Breast epithelium (tissue), 3 donors: ENCODE data around the gene FMC1.

Source experiments
- POLR2A ChIP-seq: fragments of 450-650 bp; IDR thresholded peaks from one replicate; pipeline ENCODE4 v1.6.1; 2016; ENCODE audit warnings: antibody characterized with exemption, mild to moderate bottlenecking, moderate library complexity
- POLR2AphosphoS5 ChIP-seq, 3 donors: sonication (generic); formaldehyde crosslinking; IDR thresholded peaks; one replicate each; pipeline ENCODE4 v1.6.1; 2017; ENCODE audit warnings: antibody characterized with exemption in 3 of 3
- TF ChIP-seq, protein P1 (sequence below), 3 donors: fragments of 450-650 bp; IDR thresholded peaks; one replicate each; pipeline ENCODE4 v1.5.1; 2016 to 2017; ENCODE audit warnings: antibody characterized with exemption in 3 of 3, mild to moderate bottlenecking in 3 of 3, moderate library complexity in 3 of 3

GRCh38 chr7:139360210-139360947 is 19.2 kb downstream of the FMC1 start:
- TF ChIP-seq, protein P1, sequence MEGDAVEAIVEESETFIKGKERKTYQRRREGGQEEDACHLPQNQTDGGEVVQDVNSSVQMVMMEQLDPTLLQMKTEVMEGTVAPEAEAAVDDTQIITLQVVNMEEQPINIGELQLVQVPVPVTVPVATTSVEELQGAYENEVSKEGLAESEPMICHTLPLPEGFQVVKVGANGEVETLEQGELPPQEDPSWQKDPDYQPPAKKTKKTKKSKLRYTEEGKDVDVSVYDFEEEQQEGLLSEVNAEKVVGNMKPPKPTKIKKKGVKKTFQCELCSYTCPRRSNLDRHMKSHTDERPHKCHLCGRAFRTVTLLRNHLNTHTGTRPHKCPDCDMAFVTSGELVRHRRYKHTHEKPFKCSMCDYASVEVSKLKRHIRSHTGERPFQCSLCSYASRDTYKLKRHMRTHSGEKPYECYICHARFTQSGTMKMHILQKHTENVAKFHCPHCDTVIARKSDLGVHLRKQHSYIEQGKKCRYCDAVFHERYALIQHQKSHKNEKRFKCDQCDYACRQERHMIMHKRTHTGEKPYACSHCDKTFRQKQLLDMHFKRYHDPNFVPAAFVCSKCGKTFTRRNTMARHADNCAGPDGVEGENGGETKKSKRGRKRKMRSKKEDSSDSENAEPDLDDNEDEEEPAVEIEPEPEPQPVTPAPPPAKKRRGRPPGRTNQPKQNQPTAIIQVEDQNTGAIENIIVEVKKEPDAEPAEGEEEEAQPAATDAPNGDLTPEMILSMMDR (IDR thresholded peaks at IDR 0.05), result no peak
- TF ChIP-seq POLR2AphosphoS5 (IDR thresholded peaks at IDR 0.05) (peak; percentile 40 to 82 (median 79)), POLR2A (peak; percentile 48)
